Measurements from ENCODE around the gene GRIN2A.

DNA sequence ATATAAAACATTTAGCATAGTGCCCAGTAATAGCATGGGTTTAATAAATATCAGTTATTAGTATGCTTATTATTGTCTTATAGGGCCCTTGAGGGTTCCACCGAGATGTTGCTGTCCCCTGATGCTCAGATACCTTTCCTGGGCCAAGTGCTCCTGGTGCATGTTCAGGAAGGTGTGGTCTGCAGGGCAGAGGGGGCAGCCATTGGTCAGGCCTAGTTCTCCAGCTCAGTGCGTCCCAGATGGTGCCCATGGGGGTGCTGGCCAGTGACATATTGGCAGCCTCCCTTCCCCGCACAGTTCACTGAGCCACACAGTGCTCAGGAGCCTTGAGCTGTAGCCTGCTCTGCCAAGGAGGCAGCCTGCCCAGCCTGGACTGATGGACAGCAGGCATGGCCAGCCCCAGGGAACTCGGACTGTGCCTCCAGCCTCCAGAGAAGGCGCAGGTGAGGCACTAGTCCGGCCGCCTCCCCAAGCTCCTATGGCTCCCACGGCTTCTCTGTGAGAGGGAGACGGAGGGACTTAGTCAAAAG lies 7.7 kb upstream of the GRIN2A start:
- TF ChIP-seq, protein P1, sequence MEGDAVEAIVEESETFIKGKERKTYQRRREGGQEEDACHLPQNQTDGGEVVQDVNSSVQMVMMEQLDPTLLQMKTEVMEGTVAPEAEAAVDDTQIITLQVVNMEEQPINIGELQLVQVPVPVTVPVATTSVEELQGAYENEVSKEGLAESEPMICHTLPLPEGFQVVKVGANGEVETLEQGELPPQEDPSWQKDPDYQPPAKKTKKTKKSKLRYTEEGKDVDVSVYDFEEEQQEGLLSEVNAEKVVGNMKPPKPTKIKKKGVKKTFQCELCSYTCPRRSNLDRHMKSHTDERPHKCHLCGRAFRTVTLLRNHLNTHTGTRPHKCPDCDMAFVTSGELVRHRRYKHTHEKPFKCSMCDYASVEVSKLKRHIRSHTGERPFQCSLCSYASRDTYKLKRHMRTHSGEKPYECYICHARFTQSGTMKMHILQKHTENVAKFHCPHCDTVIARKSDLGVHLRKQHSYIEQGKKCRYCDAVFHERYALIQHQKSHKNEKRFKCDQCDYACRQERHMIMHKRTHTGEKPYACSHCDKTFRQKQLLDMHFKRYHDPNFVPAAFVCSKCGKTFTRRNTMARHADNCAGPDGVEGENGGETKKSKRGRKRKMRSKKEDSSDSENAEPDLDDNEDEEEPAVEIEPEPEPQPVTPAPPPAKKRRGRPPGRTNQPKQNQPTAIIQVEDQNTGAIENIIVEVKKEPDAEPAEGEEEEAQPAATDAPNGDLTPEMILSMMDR (IDR thresholded peaks at IDR 0.05): no peak
- TF ChIP-seq ZFX (IDR thresholded peaks at IDR 0.05; ENCODE audit: borderline replicate concordance): no peak
